ENCODE results near the gene HOMER3. TPM values are rescaled to one million over a fixed set of nuclear protein-coding genes. Genes with fewer than 3 reads are reported as not detected.

Gene HOMER3
- total and polyA plus RNA-seq, 2 donors (not counting 1 experiment from before 2014, with no cell fraction given): 23.7 to 70.2 TPM

GRCh38 chr19:18906605-18907519 lies 34.2 kb downstream of the HOMER3 start:
- H2AFZ ChIP-seq (ENCODE audit: low read length): no peak overlapping the region
- peaks cover 35% of the 10 kb centered on the region for H3K36me3 ChIP-seq (ENCODE audit: control insufficient read depth, insufficient read depth, low read length)
- H3K4me2 ChIP-seq (ENCODE audit: extremely low read depth, insufficient read depth, low read length): no peak overlapping the region
- no peaks in the 10 kb centered on the region for H4K20me1 ChIP-seq (ENCODE audit: control insufficient read depth, extremely low read depth, insufficient read depth, low read length)
- H3K4me3 ChIP-seq (replicated peaks in 1 of 4; ENCODE audit: control extremely low read depth in 1 of 4, insufficient read depth in 1 of 4, low read depth in 3 of 4, low read length in 4 of 4): no peak overlapping the region
- no peaks in the 10 kb centered on the region for H3K79me2 ChIP-seq (ENCODE audit: control insufficient read depth, insufficient read depth, low read length)
- H3K27ac ChIP-seq (ENCODE audit: insufficient read depth, low read length): no peak overlapping the region
- H3K4me1 ChIP-seq (ENCODE audit: control insufficient read depth, extremely low read depth, insufficient read depth, low read length): no peaks in the 10 kb centered on the region
- TF ChIP-seq EZH2 (IDR thresholded peaks at IDR 0.05; ENCODE audit: low read length, missing control alignments) (no peak), CTCF (conservative IDR thresholded peaks at IDR 0.05 in 1 of 2, IDR thresholded peaks at IDR 0.05 in 1 of 2; ENCODE audit: low read depth in 1 of 2, low read length in 2 of 2) (no peak)
- no peak for DNase-seq (ENCODE audit: low read depth in 2 of 2)
- no peaks in the 10 kb centered on the region for H3K27me3 ChIP-seq (ENCODE audit: control insufficient read depth, insufficient read depth, low read length)
- H3K9me3 ChIP-seq (ENCODE audit: control insufficient read depth, insufficient read depth, low read depth, low read length): no peaks in the 10 kb centered on the region
- H3K9ac ChIP-seq (ENCODE audit: insufficient read depth, low read length): no peak overlapping the region

- no peaks in the 10 kb centered on the region for H3K4me1 ChIP-seq (ENCODE audit: control insufficient read depth, extremely low read depth, insufficient read depth, low read length)
- H3K79me2 ChIP-seq (ENCODE audit: control insufficient read depth, insufficient read depth, low read length): no peaks in the 10 kb centered on the region
- H3K36me3 ChIP-seq (ENCODE audit: control insufficient read depth, insufficient read depth, low read length): peaks cover 33% of the 10 kb centered on the region
- no peak overlapping the region for H3K27ac ChIP-seq (ENCODE audit: insufficient read depth, low read length)
- H4K20me1 ChIP-seq (ENCODE audit: control insufficient read depth, extremely low read depth, insufficient read depth, low read length): no peaks in the 10 kb centered on the region
- H3K9ac ChIP-seq (ENCODE audit: insufficient read depth, low read length): no peak overlapping the region
- DNase-seq (ENCODE audit: low read depth in 2 of 2): no peak
- H2AFZ ChIP-seq (ENCODE audit: low read length): no peak overlapping the region
- no peak overlapping the region for H3K4me3 ChIP-seq (replicated peaks in 1 of 4; ENCODE audit: control extremely low read depth in 1 of 4, insufficient read depth in 1 of 4, low read depth in 3 of 4, low read length in 4 of 4)
- no peak for TF ChIP-seq EZH2 (IDR thresholded peaks at IDR 0.05; ENCODE audit: low read length, missing control alignments)
- TF ChIP-seq CTCF (conservative IDR thresholded peaks at IDR 0.05 in 1 of 2, IDR thresholded peaks at IDR 0.05 in 1 of 2; ENCODE audit: low read depth in 1 of 2, low read length in 2 of 2): no peak
- H3K4me2 ChIP-seq (ENCODE audit: extremely low read depth, insufficient read depth, low read length): no peak overlapping the region
- no peaks in the 10 kb centered on the region for H3K27me3 ChIP-seq (ENCODE audit: control insufficient read depth, insufficient read depth, low read length)
- H3K9me3 ChIP-seq (ENCODE audit: control insufficient read depth, insufficient read depth, low read depth, low read length): no peaks in the 10 kb centered on the region
Observed at GRCh38 chr19:18905513-18906236, 35.3 kb downstream of the HOMER3 start.

- DNase-seq (ENCODE audit: low read depth in 2 of 2): no peak
Observed at GRCh38 chr19:18905058-18905456, 36.0 kb downstream of the HOMER3 start.

More at GRCh38 chr19:18905058-18905456, 36.0 kb downstream of the HOMER3 start:
- Histone ChIP-seq H3K4me1 (ENCODE audit: control insufficient read depth, extremely low read depth, insufficient read depth, low read length) (no peaks in the 10 kb centered on the region), H2AFZ (ENCODE audit: low read length) (no peak overlapping the region), H3K79me2 (ENCODE audit: control insufficient read depth, insufficient read depth, low read length) (no peaks in the 10 kb centered on the region), H3K4me2 (ENCODE audit: extremely low read depth, insufficient read depth, low read length) (no peak overlapping the region), H3K27ac (ENCODE audit: insufficient read depth, low read length) (no peak overlapping the region), H3K9ac (ENCODE audit: insufficient read depth, low read length) (no peak overlapping the region), H4K20me1 (ENCODE audit: control insufficient read depth, extremely low read depth, insufficient read depth, low read length) (no peaks in the 10 kb centered on the region), H3K4me3 (replicated peaks in 1 of 4; ENCODE audit: control extremely low read depth in 1 of 4, insufficient read depth in 1 of 4, low read depth in 3 of 4, low read length in 4 of 4) (no peak overlapping the region), H3K27me3 (ENCODE audit: control insufficient read depth, insufficient read depth, low read length) (no peaks in the 10 kb centered on the region), H3K9me3 (ENCODE audit: control insufficient read depth, insufficient read depth, low read depth, low read length) (no peaks in the 10 kb centered on the region), H3K36me3 (ENCODE audit: control insufficient read depth, insufficient read depth, low read length) (peaks cover 36% of the 10 kb centered on the region)
- TF ChIP-seq CTCF (conservative IDR thresholded peaks at IDR 0.05 in 1 of 2, IDR thresholded peaks at IDR 0.05 in 1 of 2; ENCODE audit: low read depth in 1 of 2, low read length in 2 of 2) (no peak), EZH2 (IDR thresholded peaks at IDR 0.05; ENCODE audit: low read length, missing control alignments) (no peak)
